Type B pancreatic cell (in vitro differentiated cells): ENCODE results near the gene PPP1R14D. TPM values are rescaled to one million over a fixed set of nuclear protein-coding genes. Genes with fewer than 3 reads are reported as not detected.

Experiments used
- DNase-seq: peaks from one replicate; pipeline ENCODE4 v3.0.0; 2021; ENCODE audit warnings: mixed read lengths; ENCODE audit not compliant: unreplicated experiment; ENCODE audit errors: extremely low spot score
- H3K27ac Mint-ChIP-seq: 2 replicates; pipeline ENCODE4 v1.8.0; 2021; ENCODE audit warnings: mild to moderate bottlenecking, mixed read lengths
- H3K27me3 Mint-ChIP-seq: 2 replicates; pipeline ENCODE4 v1.8.0; 2021; ENCODE audit warnings: mixed read lengths
- H3K36me3 Mint-ChIP-seq: 2 replicates; pipeline ENCODE4 v1.8.0; 2021; ENCODE audit warnings: mixed read lengths
- H3K4me1 Mint-ChIP-seq: one replicate; pipeline ENCODE4 v1.8.0; 2021; ENCODE audit warnings: mixed read lengths; ENCODE audit not compliant: unreplicated experiment
- H3K4me3 Mint-ChIP-seq: 2 replicates; pipeline ENCODE4 v1.8.0; 2021; ENCODE audit warnings: mild to moderate bottlenecking, mixed read lengths
- H3K9me3 Mint-ChIP-seq: 2 replicates; pipeline ENCODE4 v1.8.0; 2021; ENCODE audit warnings: mixed read lengths
- total RNA-seq: library from RNA; stranded (reverse); gene quantifications from 2 replicates; pipeline ENCODE4 v1.2.1, GENCODE V29; 2021; ENCODE audit warnings: low replicate concordance
- TF ChIP-seq, protein P1 (sequence below): fragments of 200-600 bp; sonication (generic); conservative IDR thresholded peaks from 2 replicates; pipeline ENCODE4 v1.5.0; 2021; ENCODE audit warnings: antibody characterized with exemption, mild to moderate bottlenecking

PPP1R14D gene
- total RNA-seq, 1 donor from 2014 or later = 0.70 TPM

DNA sequence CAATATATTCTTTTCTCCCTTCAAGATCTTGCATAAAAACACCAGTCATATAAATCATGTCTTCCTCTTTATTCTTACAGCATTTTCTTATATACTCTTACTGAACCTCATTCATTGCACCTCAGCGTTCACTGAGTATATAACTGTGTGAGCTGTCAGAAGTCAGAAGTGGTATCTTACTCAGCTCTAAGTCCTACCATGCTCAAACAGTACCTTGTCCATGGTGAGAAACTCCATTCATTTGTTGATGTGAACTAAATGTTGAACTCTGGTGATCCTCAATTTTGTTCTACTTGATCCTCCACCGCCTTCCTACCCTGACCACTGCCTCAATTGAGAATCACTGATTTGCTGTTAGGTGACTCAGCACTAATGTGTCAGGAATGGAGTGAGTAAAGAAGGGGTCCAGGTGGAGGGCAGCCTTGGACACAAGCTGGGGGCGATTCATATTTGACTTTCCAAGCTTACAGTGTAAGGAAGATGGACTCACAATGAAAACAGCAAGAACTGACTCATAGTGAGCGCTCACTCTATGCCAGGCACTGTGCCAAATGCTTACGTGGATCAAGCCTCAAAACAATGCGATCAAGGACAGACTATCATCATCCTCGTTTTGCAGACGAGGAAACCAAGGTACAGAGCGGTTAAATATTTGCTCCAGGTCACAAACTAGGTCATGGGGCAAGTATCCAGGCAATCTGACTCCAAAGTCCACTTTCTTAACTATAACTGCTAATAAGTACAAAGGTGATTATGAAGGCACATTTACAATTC, 35.1 kb downstream of the PPP1R14D start:
- no peak overlapping the region for H3K4me3 Mint-ChIP-seq
- H3K4me1 Mint-ChIP-seq = peaks cover 32% of the 10 kb centered on the region
- DNase-seq = no peak
- H3K27me3 Mint-ChIP-seq = no peaks in the 10 kb centered on the region
- TF ChIP-seq, protein P1, sequence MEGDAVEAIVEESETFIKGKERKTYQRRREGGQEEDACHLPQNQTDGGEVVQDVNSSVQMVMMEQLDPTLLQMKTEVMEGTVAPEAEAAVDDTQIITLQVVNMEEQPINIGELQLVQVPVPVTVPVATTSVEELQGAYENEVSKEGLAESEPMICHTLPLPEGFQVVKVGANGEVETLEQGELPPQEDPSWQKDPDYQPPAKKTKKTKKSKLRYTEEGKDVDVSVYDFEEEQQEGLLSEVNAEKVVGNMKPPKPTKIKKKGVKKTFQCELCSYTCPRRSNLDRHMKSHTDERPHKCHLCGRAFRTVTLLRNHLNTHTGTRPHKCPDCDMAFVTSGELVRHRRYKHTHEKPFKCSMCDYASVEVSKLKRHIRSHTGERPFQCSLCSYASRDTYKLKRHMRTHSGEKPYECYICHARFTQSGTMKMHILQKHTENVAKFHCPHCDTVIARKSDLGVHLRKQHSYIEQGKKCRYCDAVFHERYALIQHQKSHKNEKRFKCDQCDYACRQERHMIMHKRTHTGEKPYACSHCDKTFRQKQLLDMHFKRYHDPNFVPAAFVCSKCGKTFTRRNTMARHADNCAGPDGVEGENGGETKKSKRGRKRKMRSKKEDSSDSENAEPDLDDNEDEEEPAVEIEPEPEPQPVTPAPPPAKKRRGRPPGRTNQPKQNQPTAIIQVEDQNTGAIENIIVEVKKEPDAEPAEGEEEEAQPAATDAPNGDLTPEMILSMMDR = no peak
- H3K9me3 Mint-ChIP-seq = no peaks in the 10 kb centered on the region
- peak overlapping the region; percentile 79 for H3K27ac Mint-ChIP-seq
- peaks cover 16% of the 10 kb centered on the region for H3K36me3 Mint-ChIP-seq

DNA sequence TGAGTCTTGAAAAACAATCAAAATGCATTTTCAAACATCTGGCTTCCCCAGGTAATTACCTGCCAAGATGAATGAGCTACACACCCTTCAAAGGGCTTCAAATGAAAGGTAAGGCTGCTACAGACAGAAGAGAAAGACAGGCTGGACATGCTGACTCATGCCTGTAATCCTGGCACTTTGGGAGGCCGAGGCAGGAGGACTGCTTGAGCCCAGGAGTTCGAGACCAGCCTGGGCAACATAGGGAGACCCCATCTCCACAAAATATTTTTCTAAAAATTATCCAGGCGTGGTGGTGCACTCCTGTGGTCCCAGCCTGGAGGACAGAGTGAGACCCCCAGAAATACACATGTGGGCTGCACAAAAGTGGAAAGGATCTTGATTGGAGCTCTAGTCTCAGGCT, 36.1 kb downstream of the PPP1R14D start:
- Mint-ChIP-seq H3K4me3 (no peak overlapping the region), H3K9me3 (no peaks in the 10 kb centered on the region), H3K27me3 (no peaks in the 10 kb centered on the region), H3K4me1 (peaks cover 33% of the 10 kb centered on the region), H3K27ac (peak overlapping the region; percentile 84), H3K36me3 (peaks cover 10% of the 10 kb centered on the region)
- no peak for DNase-seq
- TF ChIP-seq, protein P1 = no peak

DNA sequence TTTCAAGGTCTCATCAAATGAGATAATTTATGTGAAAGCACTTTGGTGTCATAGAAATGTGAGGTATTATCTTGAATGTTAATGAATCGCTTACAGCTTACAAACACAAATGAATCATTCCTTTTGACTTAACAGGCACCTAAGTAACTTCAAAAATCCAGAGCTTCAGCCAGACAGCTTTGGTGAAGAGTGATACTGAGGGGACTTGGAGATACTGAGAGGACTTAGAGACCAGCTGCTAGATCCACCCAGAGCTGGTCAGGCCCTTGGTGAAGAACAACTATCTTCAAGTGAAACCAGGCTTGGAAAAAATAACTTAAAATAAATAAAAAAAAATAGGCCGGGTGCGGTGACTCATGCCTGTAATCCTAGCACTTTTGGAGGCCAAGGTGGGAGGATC, 37.8 kb downstream of the PPP1R14D start:
- TF ChIP-seq, protein P1 = no peak
- peaks cover 10% of the 10 kb centered on the region for H3K36me3 Mint-ChIP-seq
- H3K4me3 Mint-ChIP-seq = no peak overlapping the region
- no peak overlapping the region for H3K27ac Mint-ChIP-seq
- peaks cover 37% of the 10 kb centered on the region for H3K4me1 Mint-ChIP-seq
- H3K27me3 Mint-ChIP-seq = no peaks in the 10 kb centered on the region
- no peak for DNase-seq
- H3K9me3 Mint-ChIP-seq = no peaks in the 10 kb centered on the region

DNA sequence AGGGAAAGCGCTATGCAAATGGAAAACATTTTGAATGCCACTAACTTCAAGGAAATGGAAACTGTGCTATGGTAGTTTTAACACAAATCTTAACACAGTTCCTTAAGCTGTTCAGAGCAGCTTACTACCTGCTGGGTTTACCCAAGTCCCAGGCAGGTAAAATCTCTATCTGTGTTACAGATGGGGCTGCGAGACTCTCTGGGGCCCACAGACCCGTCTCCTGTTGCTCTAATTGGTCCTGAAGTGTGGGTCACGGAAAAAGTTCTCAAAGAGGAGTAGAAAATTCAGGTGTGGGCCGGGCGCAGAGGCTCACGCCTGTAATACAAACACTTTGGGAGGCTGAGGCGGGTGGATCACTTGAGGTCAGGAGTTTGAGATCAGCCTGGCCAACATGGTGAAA, 38.5 kb downstream of the PPP1R14D start:
- no peak for DNase-seq
- Mint-ChIP-seq H3K4me3 (no peak overlapping the region), H3K27ac (peak overlapping the region; percentile 63), H3K27me3 (no peaks in the 10 kb centered on the region), H3K9me3 (no peaks in the 10 kb centered on the region), H3K36me3 (peaks cover 10% of the 10 kb centered on the region), H3K4me1 (peaks cover 40% of the 10 kb centered on the region)
- TF ChIP-seq, protein P1 = no peak

DNA sequence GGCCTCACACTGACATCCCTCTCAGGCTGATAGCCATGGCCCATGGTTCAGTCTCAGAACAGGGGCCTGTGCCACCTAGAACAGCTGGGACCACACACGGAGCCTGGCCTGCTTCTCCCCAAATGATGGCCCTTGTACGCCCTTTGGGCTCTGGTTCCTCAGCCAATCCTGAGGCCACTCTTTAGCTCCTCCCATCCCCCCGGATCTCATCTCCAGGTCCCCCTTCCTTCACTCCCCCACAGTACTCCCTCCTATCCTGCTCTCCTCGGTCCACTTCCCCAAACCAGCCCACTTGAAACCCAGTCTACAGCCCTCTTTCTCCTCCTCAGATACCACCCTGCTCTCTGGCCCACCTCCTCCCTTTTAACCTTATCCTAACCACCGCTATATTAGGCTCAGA, 39.4 kb downstream of the PPP1R14D start:
- no peaks in the 10 kb centered on the region for H3K27me3 Mint-ChIP-seq
- no peaks in the 10 kb centered on the region for H3K9me3 Mint-ChIP-seq
- TF ChIP-seq, protein P1 = no peak
- no peak overlapping the region for H3K4me3 Mint-ChIP-seq
- peaks cover 10% of the 10 kb centered on the region for H3K36me3 Mint-ChIP-seq
- DNase-seq = no peak
- H3K27ac Mint-ChIP-seq = peak overlapping the region; percentile 81
- peaks cover 38% of the 10 kb centered on the region for H3K4me1 Mint-ChIP-seq
